OCI-LY7 (cell line): ENCODE results near the gene ACTL7B. TPM values are rescaled to one million over a fixed set of nuclear protein-coding genes. Genes with fewer than 3 reads are reported as not detected.
"Not testable (repeated sequence)": the region's sequence is repeated elsewhere in the genome, so short reads cannot be mapped to it uniquely, and the experiment has no call there.

Experiments
- BruUV-seq: library from RNA; stranded (reverse); fragments of 400-500 nt; replicated peaks from 2 replicates; lab custom pipeline; 2021; lab: Mats Ljungman, UMichigan
- CTCF ChIA-PET: fragments of 300-600 bp; sonication (Branson Sonifier 250); formaldehyde crosslinking; loops from one replicate; lab custom pipeline; 2022; ENCODE audit warnings: antibody characterized with exemption; ENCODE audit not compliant: unreplicated experiment; lab: Charles Lee
- POLR2A ChIA-PET: fragments of 300-600 bp; sonication (Branson Sonifier 250); formaldehyde crosslinking; loops from one replicate; lab custom pipeline; 2022; ENCODE audit warnings: antibody characterized with exemption; lab: Charles Lee
- DNase-seq: peaks from one replicate; pipeline ENCODE4 v3.0.0-alpha.2; 2015; ENCODE audit warnings: low spot score
- H2AFZ ChIP-seq: fragments of 200-600 bp; sonication (generic), shearing (Covaris generic); 2 replicates; pipeline ENCODE4 v1.6.1; 2014; ENCODE audit warnings: mild to moderate bottlenecking, antibody characterized with exemption, low read length, moderate library complexity
- H3K27ac ChIP-seq: fragments of 200-600 bp; sonication (generic); 2 replicates; pipeline ENCODE4 v1.5.1; 2014; ENCODE audit warnings: mixed run types, low read depth, mild to moderate bottlenecking, moderate library complexity, low read length, inconsistent platforms; ENCODE audit not compliant: poor library complexity, severe bottlenecking
- H3K36me3 ChIP-seq: fragments of 200-600 bp; sonication (generic); 2 replicates; pipeline ENCODE4 v1.6.1; 2014; ENCODE audit warnings: mild to moderate bottlenecking, antibody characterized with exemption, low read length, moderate library complexity, mixed read lengths; ENCODE audit not compliant: insufficient read depth
- H3K4me1 ChIP-seq: fragments of 200-600 bp; sonication (generic); 2 replicates; pipeline ENCODE4 v1.5.1; 2014; ENCODE audit warnings: mild to moderate bottlenecking, low read length; ENCODE audit not compliant: insufficient read depth, poor library complexity, severe bottlenecking
- H3K4me2 ChIP-seq: fragments of 200-600 bp; sonication (generic); 2 replicates; pipeline ENCODE4 v1.6.1; 2014; ENCODE audit warnings: mild to moderate bottlenecking, low read length
- H3K4me3 ChIP-seq: fragments of 200-600 bp; sonication (generic); 2 replicates; pipeline ENCODE4 v1.5.1; 2014; ENCODE audit warnings: mild to moderate bottlenecking, low read depth, low read length; ENCODE audit not compliant: poor library complexity, severe bottlenecking
- H3K79me2 ChIP-seq: fragments of 200-600 bp; sonication (generic); 2 replicates; pipeline ENCODE4 v1.6.1; 2016; ENCODE audit warnings: low read depth, mild to moderate bottlenecking, low read length, moderate library complexity, mixed read lengths; ENCODE audit not compliant: insufficient read depth
- H3K9me2 ChIP-seq: fragments of 200-600 bp; sonication (generic); 2 replicates; pipeline ENCODE4 v1.6.1; 2016; ENCODE audit warnings: mild to moderate bottlenecking, low read length, mixed read lengths; ENCODE audit not compliant: insufficient read depth
- H3K9me3 ChIP-seq: fragments of 200-600 bp; sonication (generic); 2 replicates; pipeline ENCODE4 v1.6.1; 2014; ENCODE audit warnings: mild to moderate bottlenecking, mixed run types, low read length, mixed read lengths
- H4K20me1 ChIP-seq: fragments of 200-600 bp; sonication (generic); 2 replicates; pipeline ENCODE4 v1.6.1; 2014; ENCODE audit warnings: mild to moderate bottlenecking, antibody characterized with exemption, low read length, moderate library complexity, mixed read lengths; ENCODE audit not compliant: insufficient read depth
- EZH2phosphoT487 ChIP-seq: fragments of 200-600 bp; sonication (generic); IDR thresholded peaks from 2 replicates; pipeline ENCODE4 v1.6.1; 2018; ENCODE audit warnings: low read depth, borderline replicate concordance, mild to moderate bottlenecking, mixed run types, antibody characterized with exemption, low read length, moderate library complexity, mixed read lengths
- intact Hi-C: fragments of 100-400 bp; cut with micrococcal nuclease; formaldehyde crosslinking; loops from one replicate; pipeline ENCODE4 v1.10.0; 2022; ENCODE audit not compliant: unreplicated experiment
- total RNA-seq, 2 experiments: library from RNA; depleted of rRNA in 1 of 2; stranded (reverse); fragments of >200 nt in 1 of 2; shearing (Covaris generic) in 1 of 2; gene quantifications; 2 replicates each; pipeline ENCODE4 v1.2.3, GENCODE V29; 2014 to 2022
- TF ChIP-seq, protein P1 (sequence below): fragments of 200-600 bp; sonication (generic); conservative IDR thresholded peaks from 2 replicates; pipeline ENCODE4 v1.5.1; 2014; ENCODE audit warnings: mild to moderate bottlenecking, antibody characterized with exemption, low read length, moderate library complexity, mixed read lengths

Gene ACTL7B
- total RNA-seq, 2 experiments from 2014 or later = not detected

DNA sequence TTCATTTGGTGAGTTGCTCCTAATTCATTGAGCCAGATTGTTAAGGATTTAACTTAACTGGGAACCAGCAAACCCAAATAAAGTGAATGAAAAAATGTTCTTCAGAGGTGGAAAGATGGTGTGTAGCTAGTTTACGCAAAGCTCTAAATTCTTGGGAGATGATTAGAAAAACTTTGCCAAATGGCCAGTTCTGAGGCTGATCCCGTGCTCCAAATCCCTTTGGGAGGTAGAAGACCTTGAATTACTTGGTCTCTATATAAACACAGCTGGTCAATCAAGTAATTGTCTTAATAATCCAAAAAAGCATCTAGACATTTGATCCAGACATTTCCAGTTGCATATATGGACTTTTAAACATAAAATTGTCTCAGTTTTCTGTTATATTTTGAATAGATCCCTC, 11.4 kb downstream of the ACTL7B start:
- Histone ChIP-seq H4K20me1 (no peaks in the 10 kb centered on the region), H3K4me3 (no peak overlapping the region), H3K27ac (no peak overlapping the region), H3K36me3 (no peaks in the 10 kb centered on the region), H3K9me3 (no peaks in the 10 kb centered on the region), H2AFZ (no peak overlapping the region), H3K79me2 (no peaks in the 10 kb centered on the region), H3K4me2 (no peak overlapping the region), H3K9me2 (no peaks in the 10 kb centered on the region), H3K4me1 (no peaks in the 10 kb centered on the region)
- no peak for DNase-seq
- BruUV-seq = no TSS peak
- intact Hi-C loops = no loop called here
- CTCF ChIA-PET = no interaction called here
- TF ChIP-seq EZH2phosphoT487 = no peak
- TF ChIP-seq, protein P1, sequence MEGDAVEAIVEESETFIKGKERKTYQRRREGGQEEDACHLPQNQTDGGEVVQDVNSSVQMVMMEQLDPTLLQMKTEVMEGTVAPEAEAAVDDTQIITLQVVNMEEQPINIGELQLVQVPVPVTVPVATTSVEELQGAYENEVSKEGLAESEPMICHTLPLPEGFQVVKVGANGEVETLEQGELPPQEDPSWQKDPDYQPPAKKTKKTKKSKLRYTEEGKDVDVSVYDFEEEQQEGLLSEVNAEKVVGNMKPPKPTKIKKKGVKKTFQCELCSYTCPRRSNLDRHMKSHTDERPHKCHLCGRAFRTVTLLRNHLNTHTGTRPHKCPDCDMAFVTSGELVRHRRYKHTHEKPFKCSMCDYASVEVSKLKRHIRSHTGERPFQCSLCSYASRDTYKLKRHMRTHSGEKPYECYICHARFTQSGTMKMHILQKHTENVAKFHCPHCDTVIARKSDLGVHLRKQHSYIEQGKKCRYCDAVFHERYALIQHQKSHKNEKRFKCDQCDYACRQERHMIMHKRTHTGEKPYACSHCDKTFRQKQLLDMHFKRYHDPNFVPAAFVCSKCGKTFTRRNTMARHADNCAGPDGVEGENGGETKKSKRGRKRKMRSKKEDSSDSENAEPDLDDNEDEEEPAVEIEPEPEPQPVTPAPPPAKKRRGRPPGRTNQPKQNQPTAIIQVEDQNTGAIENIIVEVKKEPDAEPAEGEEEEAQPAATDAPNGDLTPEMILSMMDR = no peak
- POLR2A ChIA-PET = interaction anchor here (0.5 kb wide), 1 partner anchor 1018 kb away, joined by 3 read pairs; no protein-coding TSS in a partner anchor

DNA sequence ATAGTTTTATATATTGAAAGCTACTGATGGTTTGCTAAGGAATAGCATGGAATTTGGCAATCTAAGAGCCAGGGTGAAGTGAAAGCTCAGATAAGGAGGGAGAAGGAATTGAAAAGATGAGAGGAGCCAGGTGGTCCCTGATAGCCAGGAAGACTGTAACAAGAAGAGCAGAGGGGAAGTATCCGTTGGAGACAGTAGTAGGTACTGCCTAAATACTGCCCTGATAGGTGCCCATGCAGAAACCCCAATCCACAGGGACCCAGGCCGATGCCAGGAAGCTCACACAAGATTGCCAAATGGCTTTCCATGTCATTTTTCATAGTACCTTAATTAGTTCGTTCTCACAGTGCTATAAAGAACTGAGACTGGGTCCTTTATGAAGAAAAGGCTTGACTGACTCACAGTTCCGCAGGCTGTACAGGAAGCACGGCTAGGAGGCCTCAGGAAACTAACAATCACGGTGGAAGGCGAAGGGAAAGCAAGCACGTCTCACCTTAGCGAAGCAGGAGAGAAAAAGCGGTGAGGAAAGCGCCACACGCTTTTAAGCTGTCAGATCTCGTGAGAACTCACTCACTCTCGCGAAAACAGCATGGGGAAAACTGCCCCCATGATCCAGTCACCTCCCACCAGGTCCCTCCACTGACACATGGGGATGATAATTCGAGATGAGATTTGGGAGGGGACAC, 13.0 kb downstream of the ACTL7B start:
- Histone ChIP-seq H3K79me2 (no peaks in the 10 kb centered on the region), H3K4me3 (no peak overlapping the region), H2AFZ (no peak overlapping the region), H3K27ac (no peak overlapping the region), H3K9me3 (no peaks in the 10 kb centered on the region), H3K4me2 (no peak overlapping the region), H4K20me1 (no peaks in the 10 kb centered on the region), H3K4me1 (no peaks in the 10 kb centered on the region), H3K9me2 (no peaks in the 10 kb centered on the region), H3K36me3 (no peaks in the 10 kb centered on the region)
- intact Hi-C loops = no loop called here
- ChIA-PET CTCF (no interaction called here), POLR2A (interaction anchor here (0.6 to 1.0 kb wide), 2 partner anchors 12 to 404 kb away, joined by 3 read pairs; no protein-coding TSS in a partner anchor)
- no peak for TF ChIP-seq EZH2phosphoT487
- TF ChIP-seq, protein P1 = no peak
- no TSS peak for BruUV-seq
- DNase-seq = no peak

GRCh38 chr9:108839561-108839960, 16.2 kb downstream of the ACTL7B start:
- H3K79me2 ChIP-seq, H3K9me2 ChIP-seq, CTCF ChIA-PET, H2AFZ ChIP-seq, H3K4me2 ChIP-seq, H3K4me1 ChIP-seq, H3K36me3 ChIP-seq, H3K27ac ChIP-seq, intact Hi-C loops, BruUV-seq, DNase-seq, H3K9me3 ChIP-seq, H4K20me1 ChIP-seq, H3K4me3 ChIP-seq: not testable (repeated sequence)
- POLR2A ChIA-PET = interaction anchor here (0.8 kb wide), 1 partner anchor 12 kb away, joined by 3 read pairs; no protein-coding TSS in a partner anchor
